Middle frontal gyrus (tissue), 1 donor: ENCODE results near the gene BRWD1.

ENCODE experiments used
- DNase-seq: peaks from one replicate; pipeline ENCODE4 v3.0.0-alpha.2; 2015; ENCODE audit warnings: low spot score; ENCODE audit errors: extremely low spot score

Gene BRWD1

GRCh38 chr21:39327727-39328126 is 14.3 kb upstream of the BRWD1 start:
- DNase-seq: no peak

DNA sequence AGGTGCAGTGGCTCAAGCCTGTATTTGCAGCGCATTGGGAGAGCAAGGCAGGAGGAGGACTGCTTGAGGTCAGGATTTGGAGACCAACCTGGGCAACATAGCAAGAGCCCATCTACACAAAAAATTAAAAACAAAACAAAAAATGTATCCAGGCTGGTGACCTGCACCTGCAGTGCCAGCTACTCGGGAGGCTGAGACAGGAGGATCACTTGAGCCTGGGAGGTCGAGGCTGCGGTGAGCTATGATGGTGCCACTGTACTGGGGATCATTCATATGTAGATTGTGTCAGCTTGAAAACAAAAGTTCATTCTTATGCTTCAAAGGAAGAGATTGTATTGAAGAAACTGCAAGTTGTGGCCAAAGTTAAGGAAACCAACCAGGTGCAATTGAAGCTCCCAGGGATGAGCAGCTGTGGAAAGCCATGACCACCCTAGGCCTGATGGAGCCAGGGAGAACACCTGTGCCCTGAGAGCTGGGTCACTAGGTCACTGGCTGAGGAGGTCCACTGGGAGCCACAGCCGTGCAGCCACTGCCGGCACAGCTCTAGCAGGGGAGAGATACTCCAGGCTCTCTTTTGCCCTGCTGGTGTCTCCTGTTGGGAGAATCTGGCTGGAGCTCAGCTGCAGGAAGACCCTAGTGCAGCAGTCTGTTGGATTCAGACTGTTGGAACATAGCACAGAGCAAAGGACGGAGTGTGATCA is 13.3 kb upstream of the BRWD1 start:
- DNase-seq: no peak

DNA sequence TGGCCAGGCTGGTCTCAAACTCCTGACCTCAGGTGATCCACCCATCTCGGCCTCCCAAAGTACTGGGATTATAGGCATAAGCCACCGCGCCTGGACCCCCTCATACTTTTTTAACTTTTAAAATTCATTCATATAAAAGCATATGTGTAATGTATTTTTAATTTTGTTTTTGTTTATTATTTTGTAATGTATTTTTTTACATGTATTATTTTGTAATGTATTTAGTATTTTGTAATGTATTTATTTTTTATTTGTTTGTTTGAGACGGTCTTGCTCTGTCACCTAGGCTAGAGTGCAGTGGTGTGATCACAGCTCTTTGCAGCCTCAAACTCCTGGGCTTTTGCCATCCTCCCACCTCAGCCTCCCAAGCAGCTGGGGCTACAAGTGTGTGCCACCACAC is 12.0 kb upstream of the BRWD1 start:
- DNase-seq: no peak

- no peak for DNase-seq
These were observed 8.0 kb upstream of the BRWD1 start for GRCh38 chr21:39321424-39321823.

DNA sequence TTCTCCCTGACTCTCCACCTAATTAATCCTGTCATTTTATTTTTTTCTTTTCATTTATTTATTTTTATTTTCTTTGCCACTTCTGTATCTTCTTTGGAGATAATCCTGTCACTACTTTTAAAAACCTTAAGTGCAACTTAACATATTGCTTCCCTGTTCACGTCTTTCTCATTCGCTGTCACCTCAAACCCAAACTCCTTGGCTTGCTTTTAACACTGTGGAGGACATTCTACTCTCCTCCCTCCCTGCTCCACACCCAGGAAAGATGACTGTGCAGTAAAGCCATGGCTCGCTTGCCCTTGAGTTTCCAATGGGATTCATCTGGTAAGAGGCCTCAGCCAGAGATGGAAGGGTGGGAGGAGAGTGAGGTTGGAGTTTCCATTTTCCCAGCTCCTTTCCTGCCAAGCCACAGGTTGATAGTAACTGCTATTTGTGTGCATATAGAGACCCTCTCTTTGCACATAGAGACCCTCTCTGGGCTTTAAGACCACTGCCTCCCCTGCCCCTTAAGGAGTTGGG is 6.4 kb upstream of the BRWD1 start:
- no peak for DNase-seq

- no peak for DNase-seq
These were observed 5.9 kb upstream of the BRWD1 start for GRCh38 chr21:39319251-39319756.

- no peak for DNase-seq
These were observed 4.9 kb upstream of the BRWD1 start for GRCh38 chr21:39318091-39318959.

DNA sequence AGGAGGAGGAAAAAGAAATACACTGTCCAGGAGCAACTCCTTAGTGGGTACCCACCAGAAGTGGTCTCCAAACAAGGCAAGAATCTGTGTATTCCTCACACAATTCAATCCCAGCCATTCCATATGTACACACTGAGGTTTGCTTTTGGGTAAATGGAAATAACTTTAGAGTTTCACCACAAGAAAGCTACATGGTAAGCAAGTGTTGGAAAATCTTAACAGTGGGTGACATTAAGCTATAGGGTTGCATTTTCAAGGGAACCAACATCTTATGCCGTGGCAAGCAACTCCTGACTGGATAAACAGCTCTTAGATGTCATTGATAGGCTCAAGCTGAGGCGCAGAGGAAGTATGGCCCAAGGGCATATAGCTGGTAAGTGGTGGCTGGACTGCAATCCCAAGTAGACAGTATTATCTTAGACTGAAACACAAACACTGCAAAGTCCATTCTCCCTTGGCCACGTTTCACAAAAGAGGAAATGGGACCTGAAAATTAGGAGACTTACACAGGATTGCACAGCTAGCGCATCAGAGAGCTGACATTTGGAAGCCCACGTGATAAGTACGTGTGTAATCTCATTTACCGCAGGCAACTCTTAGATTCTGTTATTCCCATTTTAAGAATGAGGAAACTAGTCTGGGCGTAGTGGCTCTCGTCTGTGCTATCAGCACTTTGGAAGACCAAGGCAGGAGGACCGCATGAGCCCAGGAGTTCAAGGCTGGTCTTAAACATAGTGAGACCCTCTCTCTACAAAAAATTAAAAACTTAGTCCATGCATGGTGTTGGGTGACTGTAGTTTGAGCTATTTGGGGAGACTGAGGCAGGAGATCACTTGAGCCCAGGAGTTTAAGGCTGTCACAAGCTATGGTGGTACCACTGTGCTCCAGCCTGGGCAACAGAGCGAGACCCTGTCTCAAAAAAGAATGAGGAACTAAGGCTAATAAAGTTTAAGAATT is 4.0 kb upstream of the BRWD1 start:
- no peak for DNase-seq

GRCh38 chr21:39316729-39317128 is 3.3 kb upstream of the BRWD1 start:
- no peak for DNase-seq

GRCh38 chr21:39315603-39316445 is 2.4 kb upstream of the BRWD1 start:
- no peak for DNase-seq

GRCh38 chr21:39314143-39315027 is 953 bp upstream of the BRWD1 start:
- peak; percentile 41 for DNase-seq

- no peak for DNase-seq
These were observed 326 bp downstream of the BRWD1 start for GRCh38 chr21:39313042-39313570.

DNA sequence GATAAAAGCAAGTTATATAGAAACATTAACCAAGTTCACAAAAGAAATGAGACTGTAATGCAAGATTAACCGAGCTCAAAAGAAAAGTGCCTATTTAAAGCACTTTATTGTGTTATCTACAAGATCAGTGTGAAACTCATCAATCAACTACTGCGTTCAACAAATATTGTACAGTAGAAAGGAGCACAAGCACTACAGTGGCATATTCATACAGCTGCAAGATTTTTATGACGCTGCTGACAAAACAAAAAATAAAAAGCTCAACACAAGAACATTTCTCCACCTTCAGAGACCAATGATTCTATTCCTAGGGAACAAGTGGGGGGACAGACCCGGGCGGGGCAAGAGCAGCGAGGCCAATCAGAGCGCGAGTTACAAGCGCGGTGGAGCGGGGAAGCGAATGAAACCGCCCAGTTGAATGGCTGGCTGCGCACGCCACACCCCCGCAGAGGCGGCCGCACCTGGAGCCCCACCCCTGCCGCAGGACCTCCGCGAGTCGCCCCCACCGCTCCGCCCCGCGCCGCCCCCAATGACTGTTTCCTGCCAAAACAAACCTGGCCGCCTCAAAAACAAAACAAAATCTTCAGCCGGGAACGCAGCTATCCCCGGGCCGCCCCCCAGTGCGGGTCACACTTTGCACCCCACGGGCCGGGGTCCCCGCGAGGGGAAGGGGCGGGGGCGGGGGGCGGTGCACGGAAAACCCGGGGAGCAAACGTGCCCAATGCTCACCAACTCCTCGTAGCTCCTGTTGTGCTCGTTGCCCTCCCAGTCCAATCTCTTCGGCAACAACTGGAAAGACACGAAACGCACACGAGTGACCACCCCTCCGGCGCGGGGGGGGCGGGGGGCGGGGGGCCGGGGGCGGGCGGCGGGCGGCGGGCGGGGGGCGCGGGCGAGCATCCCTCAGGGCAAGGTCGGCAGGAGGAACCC is 1.1 kb downstream of the BRWD1 start:
- peak; percentile 86 for DNase-seq

DNA sequence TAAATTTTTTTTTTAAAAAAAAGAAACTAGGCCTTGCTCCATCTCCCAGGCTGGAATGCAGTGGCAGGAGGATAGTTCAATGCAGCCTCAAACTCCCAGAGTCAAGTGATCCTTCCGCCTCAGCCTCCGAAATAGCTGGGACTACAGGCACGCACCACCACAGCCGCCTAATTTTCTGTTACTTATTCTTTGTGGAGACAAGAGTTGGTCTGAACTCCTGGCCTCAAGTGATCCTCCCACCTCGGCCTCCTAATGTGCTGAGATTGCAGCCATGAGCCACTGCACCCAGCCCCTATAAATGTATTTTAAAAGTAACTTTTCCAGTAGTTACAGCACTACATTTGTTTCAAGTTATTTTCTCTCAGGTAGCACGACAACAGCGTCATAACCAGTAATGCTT is 2.3 kb downstream of the BRWD1 start:
- DNase-seq: no peak

DNA sequence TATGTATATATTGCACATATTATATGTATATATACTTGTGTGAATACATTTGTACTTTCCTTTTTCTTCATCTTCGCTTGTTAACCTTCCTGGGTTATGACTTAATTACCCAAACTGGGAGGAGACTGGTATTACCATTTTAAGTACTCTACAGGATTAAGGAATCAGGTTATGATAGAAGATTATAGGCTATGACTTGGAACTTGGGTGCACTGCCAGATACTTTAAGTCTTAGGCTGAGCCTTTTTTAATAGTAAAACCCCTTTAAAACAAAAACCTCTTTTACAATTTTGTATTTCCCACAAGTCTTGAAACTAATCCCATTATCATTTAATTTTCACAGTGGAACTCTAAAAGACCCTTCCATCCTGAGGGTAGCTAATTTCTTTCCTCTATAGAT is 6.0 kb downstream of the BRWD1 start:
- DNase-seq: no peak

DNA sequence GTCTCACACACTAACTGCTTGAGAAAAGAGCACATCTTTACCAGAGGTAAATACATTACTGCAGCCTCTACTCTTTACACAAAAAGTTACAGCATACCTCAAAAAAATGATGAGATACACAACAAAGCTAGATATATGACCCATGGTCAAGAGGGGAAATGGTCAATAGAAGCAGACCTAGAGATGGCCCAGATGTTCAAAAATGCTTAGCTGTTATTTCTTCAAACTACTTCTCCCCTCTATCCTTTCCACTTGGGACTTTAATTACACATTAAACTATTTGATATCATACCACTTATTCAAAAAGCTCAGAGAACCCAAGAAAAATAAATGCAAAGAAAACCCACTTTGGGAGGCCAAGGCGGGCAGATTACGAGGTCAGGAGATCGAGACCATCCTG is 12.8 kb downstream of the BRWD1 start:
- no peak for DNase-seq

DNA sequence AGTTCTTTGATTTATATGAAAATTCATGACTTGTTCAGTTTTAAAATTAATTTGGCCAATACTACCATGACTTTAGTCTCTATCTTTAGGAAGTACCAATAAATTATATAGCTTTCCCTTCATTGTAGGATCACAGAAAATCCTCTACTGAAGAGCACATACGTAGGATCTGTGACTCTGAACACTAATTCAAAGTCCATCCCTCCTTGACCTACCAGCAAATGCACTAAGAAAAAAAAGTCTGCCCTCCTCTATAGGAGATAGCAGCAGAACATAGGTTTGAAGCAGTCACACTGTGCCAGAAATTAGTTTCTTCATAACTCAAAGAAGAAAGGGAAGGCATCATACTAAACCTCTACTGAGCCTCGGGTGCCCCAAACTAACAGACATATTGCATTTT is 16.5 kb downstream of the BRWD1 start:
- no peak for DNase-seq

DNA sequence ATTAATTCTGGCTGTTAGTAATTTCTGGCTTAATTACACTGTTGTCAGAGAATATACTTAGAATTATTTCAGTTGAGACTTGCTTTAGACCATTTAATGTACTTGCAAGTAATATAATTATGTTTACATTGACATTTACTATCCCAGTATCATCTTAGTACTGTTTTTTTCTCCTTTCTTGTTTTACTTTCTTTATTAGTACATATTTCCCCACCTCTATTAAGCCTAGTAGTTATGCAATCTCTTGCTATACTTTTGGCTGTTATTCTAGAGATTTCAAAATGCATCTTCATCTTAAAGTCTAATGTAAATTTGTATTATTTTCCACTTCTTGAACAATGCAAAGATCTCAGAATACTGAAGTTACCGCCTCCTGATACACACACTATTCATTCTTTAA is 24.4 kb downstream of the BRWD1 start:
- DNase-seq: no peak
